GM23338 (cell line): ENCODE results near the gene TNPO3. TPM values are rescaled to one million over a fixed set of nuclear protein-coding genes. Genes with fewer than 3 reads are reported as not detected.

Experiments
- ATAC-seq: fragments of 200-7000 bp; cut with Tn5 transposase; 3 replicates; pipeline ENCODE4 v1.9.1; 2020
- DNase-seq: peaks from one replicate; pipeline ENCODE4 v3.0.0-alpha.2; 2015; ENCODE audit warnings: low spot score
- H2AFZ ChIP-seq: fragments of 200-600 bp; sonication (generic); 2 replicates; pipeline ENCODE4 v1.8.0; 2016; ENCODE audit warnings: antibody characterized with exemption, mild to moderate bottlenecking, moderate library complexity
- H3F3A ChIP-seq: fragments of 200-600 bp; sonication (generic); replicated peaks from 2 replicates; pipeline ENCODE4 v1.8.0; 2017; ENCODE audit warnings: antibody characterized with exemption, mixed run types, low read depth
- H3K27ac ChIP-seq: fragments of 200-600 bp; sonication (generic); 2 replicates; pipeline ENCODE4 v1.6.1; 2016; ENCODE audit warnings: low read depth
- H3K27me3 ChIP-seq: fragments of 200-600 bp; sonication (generic); 2 replicates; pipeline ENCODE4 v1.8.0; 2016; ENCODE audit warnings: mild to moderate bottlenecking, mixed run types, moderate library complexity; ENCODE audit not compliant: insufficient read depth
- H3K36me3 ChIP-seq: fragments of 200-600 bp; sonication (generic); 2 replicates; pipeline ENCODE4 v1.8.0; 2016; ENCODE audit warnings: mild to moderate bottlenecking; ENCODE audit not compliant: insufficient read depth
- H3K4me1 ChIP-seq: fragments of 200-600 bp; sonication (generic); 2 replicates; pipeline ENCODE4 v1.8.0; 2016; ENCODE audit warnings: mild to moderate bottlenecking, moderate library complexity; ENCODE audit not compliant: insufficient read depth
- H3K4me2 ChIP-seq: fragments of 200-600 bp; sonication (generic); 2 replicates; pipeline ENCODE4 v1.7.1; 2017; ENCODE audit warnings: mixed run types
- H3K4me3 ChIP-seq: fragments of 200-600 bp; sonication (generic); 2 replicates; pipeline ENCODE4 v1.6.1; 2016; ENCODE audit warnings: mixed run types
- H3K79me2 ChIP-seq: fragments of 200-600 bp; sonication (generic); replicated peaks from 2 replicates; pipeline ENCODE4 v1.8.0; 2017; ENCODE audit warnings: mild to moderate bottlenecking; ENCODE audit not compliant: insufficient read depth
- H3K9me2 ChIP-seq: fragments of 200-600 bp; sonication (generic); 2 replicates; pipeline ENCODE4 v1.8.0; 2017; ENCODE audit not compliant: insufficient read depth
- H4K20me1 ChIP-seq: fragments of 200-600 bp; sonication (generic); replicated peaks from 2 replicates; pipeline ENCODE4 v1.8.0; 2017; ENCODE audit warnings: mild to moderate bottlenecking; ENCODE audit not compliant: insufficient read depth
- H3K27ac Mint-ChIP-seq: 2 replicates; pipeline ENCODE4 v1.8.0; 2020; ENCODE audit warnings: inconsistent platforms, mild to moderate bottlenecking, moderate library complexity, mixed read lengths
- H3K27me3 Mint-ChIP-seq: 3 replicates; pipeline ENCODE4 v1.8.0; 2022; ENCODE audit warnings: low read depth, mild to moderate bottlenecking, moderate library complexity, mixed read lengths, inconsistent platforms; ENCODE audit not compliant: insufficient read depth, poor library complexity
- H3K36me3 Mint-ChIP-seq: 3 replicates; pipeline ENCODE4 v1.8.0; 2021; ENCODE audit warnings: low read depth, mild to moderate bottlenecking, inconsistent platforms, moderate library complexity, mixed read lengths
- H3K4me1 Mint-ChIP-seq: 3 replicates; pipeline ENCODE4 v1.8.0; 2020; ENCODE audit warnings: mild to moderate bottlenecking, inconsistent platforms, mixed read lengths
- H3K4me3 Mint-ChIP-seq: 3 replicates; pipeline ENCODE4 v1.8.0; 2021; ENCODE audit warnings: moderate library complexity, mild to moderate bottlenecking, inconsistent platforms, mixed read lengths
- H3K9me3 Mint-ChIP-seq: 3 replicates; pipeline ENCODE4 v1.8.0; 2020; ENCODE audit warnings: moderate library complexity, mild to moderate bottlenecking, inconsistent platforms, mixed read lengths
- CREB1 ChIP-seq: fragments of 250-450 bp; sonication (Bioruptor Pico); IDR thresholded peaks from 2 replicates; pipeline ENCODE4 v1.5.0; 2020; ENCODE audit warnings: low read depth, mild to moderate bottlenecking, moderate library complexity
- EZH2 ChIP-seq: fragments of 200-600 bp; sonication (generic); IDR thresholded peaks from one replicate; pipeline ENCODE4 v1.8.0; 2017; ENCODE audit warnings: antibody characterized with exemption, mild to moderate bottlenecking, low read depth; ENCODE audit not compliant: unreplicated experiment
- POLR2AphosphoS5 ChIP-seq: IDR thresholded peaks from 2 replicates; pipeline ENCODE4 v1.6.1; 2016; ENCODE audit warnings: antibody characterized with exemption, low read depth
- ZNF331 ChIP-seq: fragments of 250-450 bp; sonication (Bioruptor Pico); IDR thresholded peaks from 2 replicates; pipeline ENCODE4 v1.5.0; 2020; ENCODE audit warnings: low read depth, mild to moderate bottlenecking, moderate library complexity
- ZNF462 ChIP-seq: fragments of 250-450 bp; sonication (Bioruptor Pico); IDR thresholded peaks from 2 replicates; pipeline ENCODE4 v1.5.0; 2020; ENCODE audit warnings: mild to moderate bottlenecking, moderate library complexity
- polyA plus RNA-seq: library from polyadenylated mRNA; unstranded; fragments of >200 nt; fragmentation: Nextera tagmentation; extraction: Ambion mirVana; gene quantifications from 2 replicates; pipeline ENCODE4 v1.2.1, GENCODE V29; 2016
- total RNA-seq: library from RNA; depleted of rRNA; stranded (reverse); fragments of >200 nt; shearing (Covaris generic); gene quantifications from 2 replicates; pipeline ENCODE4 v1.2.3, GENCODE V29; 2014

TNPO3 gene
- total and polyA plus RNA-seq, 2 experiments from 2014 or later: 38.2 to 127 TPM

- peaks cover 4% of the 10 kb centered on the region for H3F3A ChIP-seq
- H3K4me3 ChIP-seq: peak overlapping the region; percentile 76
- ATAC-seq: peak; percentile 41
- H3K4me1 ChIP-seq: peaks cover 24% of the 10 kb centered on the region
- H3K4me3 Mint-ChIP-seq: peak overlapping the region; percentile 78
- TF ChIP-seq POLR2AphosphoS5: 0 out of 2 replicates have a peak, but pooled peaks have one; percentile 22
- peak; percentile 56 for TF ChIP-seq EZH2
- TF ChIP-seq ZNF462: no peak
- TF ChIP-seq CREB1 (CRISPR knock-in tag): no peak
- no peak for TF ChIP-seq ZNF331 (CRISPR knock-in tag)
- H3K27ac ChIP-seq: no peak overlapping the region
- H2AFZ ChIP-seq: peak overlapping the region; percentile 99
- H3K36me3 Mint-ChIP-seq: no peaks in the 10 kb centered on the region; the same call in 2 of the 3 replicates
- peaks cover 47% of the 10 kb centered on the region for H3K27me3 Mint-ChIP-seq
- DNase-seq: peak; percentile 74
- no peaks in the 10 kb centered on the region for H3K9me2 ChIP-seq
- no peaks in the 10 kb centered on the region for H3K36me3 ChIP-seq
- no peaks in the 10 kb centered on the region for H3K79me2 ChIP-seq
- H3K4me2 ChIP-seq: peak overlapping the region; percentile 93
- H3K4me1 Mint-ChIP-seq: peaks cover 27% of the 10 kb centered on the region
- H3K27ac Mint-ChIP-seq: no peak overlapping the region
- H3K27me3 ChIP-seq: peaks cover 65% of the 10 kb centered on the region
- H3K9me3 Mint-ChIP-seq: no peaks in the 10 kb centered on the region
- H4K20me1 ChIP-seq: no peaks in the 10 kb centered on the region
These were observed 145.0 kb downstream of the TNPO3 start for GRCh38 chr7:128909625-128910568.
